ENCODE data around the gene CSAD. TPM values are rescaled to one million over a fixed set of nuclear protein-coding genes. Genes with fewer than 3 reads are reported as not detected.
A peak's percentile ranks its signal among the peaks of the same experiment; 100 is the strongest.

The CSAD gene
- total RNA-seq, 1 donor from 2014 or later, result 30.7 TPM

DNA sequence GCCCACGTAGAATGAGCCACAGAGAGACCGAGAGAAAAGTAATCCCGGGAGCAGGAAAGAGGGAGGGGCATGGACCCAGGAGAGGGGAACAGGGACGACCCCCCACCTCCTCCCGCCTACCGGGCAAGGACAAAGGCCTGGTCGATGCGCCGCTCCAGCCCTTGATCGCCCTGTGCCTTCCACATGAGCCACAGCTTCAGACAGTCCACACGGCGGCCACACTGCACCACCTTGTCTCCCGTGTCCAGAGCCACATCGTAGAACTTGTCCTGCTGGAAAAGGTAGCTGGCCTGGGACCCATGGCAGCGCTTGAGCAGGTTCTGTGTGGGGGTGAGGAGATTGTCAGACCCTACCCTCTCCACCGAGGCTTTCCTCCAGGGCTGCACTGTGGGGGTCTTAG lies 20.7 kb downstream of the CSAD start:
- Histone ChIP-seq H3K27me3 (no peaks in the 10 kb centered on the region), H3K4me3 (no peak overlapping the region), H3K9me3 (no peaks in the 10 kb centered on the region), H3K27ac (peak overlapping the region; percentile 73 to 96), H3K36me3 (no peaks in the 10 kb centered on the region), H3K4me1 (peaks cover 13 to 26% of the 10 kb centered on the region in 2 donors)
- TF ChIP-seq, protein P1, sequence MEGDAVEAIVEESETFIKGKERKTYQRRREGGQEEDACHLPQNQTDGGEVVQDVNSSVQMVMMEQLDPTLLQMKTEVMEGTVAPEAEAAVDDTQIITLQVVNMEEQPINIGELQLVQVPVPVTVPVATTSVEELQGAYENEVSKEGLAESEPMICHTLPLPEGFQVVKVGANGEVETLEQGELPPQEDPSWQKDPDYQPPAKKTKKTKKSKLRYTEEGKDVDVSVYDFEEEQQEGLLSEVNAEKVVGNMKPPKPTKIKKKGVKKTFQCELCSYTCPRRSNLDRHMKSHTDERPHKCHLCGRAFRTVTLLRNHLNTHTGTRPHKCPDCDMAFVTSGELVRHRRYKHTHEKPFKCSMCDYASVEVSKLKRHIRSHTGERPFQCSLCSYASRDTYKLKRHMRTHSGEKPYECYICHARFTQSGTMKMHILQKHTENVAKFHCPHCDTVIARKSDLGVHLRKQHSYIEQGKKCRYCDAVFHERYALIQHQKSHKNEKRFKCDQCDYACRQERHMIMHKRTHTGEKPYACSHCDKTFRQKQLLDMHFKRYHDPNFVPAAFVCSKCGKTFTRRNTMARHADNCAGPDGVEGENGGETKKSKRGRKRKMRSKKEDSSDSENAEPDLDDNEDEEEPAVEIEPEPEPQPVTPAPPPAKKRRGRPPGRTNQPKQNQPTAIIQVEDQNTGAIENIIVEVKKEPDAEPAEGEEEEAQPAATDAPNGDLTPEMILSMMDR (IDR thresholded peaks at IDR 0.05), result no peak
- DNase-seq (ENCODE audit: low spot score in 2 of 2), result no peak
- intact Hi-C loops (cut with DNase I), result loop anchor here (1.0 to 5.0 kb wide), 5 partner anchors 30 to 127 kb away; partner anchors contain the start of gene IGFBP6

DNA sequence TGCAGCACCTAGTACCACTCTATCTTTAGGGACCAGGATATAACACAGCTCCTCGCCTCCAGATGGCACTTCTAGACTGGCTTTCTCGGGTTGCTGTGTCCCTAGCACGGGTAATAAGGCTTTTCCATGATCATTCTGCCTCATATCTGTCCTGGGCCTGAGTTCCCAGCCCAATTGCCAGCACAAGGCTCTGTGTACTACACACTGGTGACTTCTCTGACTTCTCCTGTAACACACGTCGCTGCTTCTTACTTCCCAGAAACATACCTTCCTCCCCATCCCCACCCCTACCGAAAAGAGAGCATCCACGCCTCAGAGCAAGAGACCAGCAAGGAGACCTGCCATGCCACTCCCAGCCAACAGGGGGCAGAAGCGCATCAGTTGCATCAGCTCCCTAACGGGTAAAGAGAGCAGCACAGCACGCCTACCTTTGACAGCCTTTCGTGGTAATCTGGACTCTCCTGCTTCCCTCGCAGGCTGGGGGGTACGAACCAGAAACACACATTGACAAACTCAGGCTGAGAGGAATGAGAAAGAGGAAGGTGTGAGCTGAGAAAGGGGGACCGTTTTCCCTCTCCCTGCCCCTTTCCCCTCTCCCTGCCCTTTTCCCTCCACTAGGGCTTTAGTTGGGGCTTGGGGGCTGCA lies 21.4 kb downstream of the CSAD start:
- intact Hi-C loops (cut with DNase I), result loop anchor here (1.0 to 5.0 kb wide), 5 partner anchors 31 to 128 kb away; partner anchors contain the start of gene IGFBP6

DNA sequence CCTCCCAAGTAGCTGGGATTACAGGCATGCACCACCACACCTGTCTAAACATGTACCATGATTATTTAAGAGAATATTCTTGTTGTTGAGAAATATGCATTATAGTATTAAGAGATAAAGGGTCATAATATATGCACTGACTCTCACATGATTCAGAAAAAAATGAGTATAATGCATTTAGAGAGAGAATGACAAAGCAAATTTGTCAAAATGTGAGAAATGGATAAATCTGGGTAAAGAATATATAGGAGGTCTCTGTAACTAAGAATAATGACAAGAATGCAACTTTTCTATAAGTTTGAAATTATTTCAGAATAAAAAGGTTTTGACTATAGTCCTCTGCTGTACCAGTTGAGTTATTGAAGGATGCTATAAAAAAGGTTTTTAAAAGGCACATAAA lies 28.3 kb downstream of the CSAD start:
- Histone ChIP-seq H3K27me3 (no peaks in the 10 kb centered on the region), H3K4me1 (peaks cover 5 to 28% of the 10 kb centered on the region in 2 donors), H3K9me3 (no peaks in the 10 kb centered on the region), H3K4me3 (no peak overlapping the region), H3K36me3 (no peaks in the 10 kb centered on the region), H3K27ac (peak overlapping the region in 1 of 2 donors; percentile 0)
- intact Hi-C loops (cut with DNase I), result no loop called here
- TF ChIP-seq, protein P1 (IDR thresholded peaks at IDR 0.05), result no peak
- no peak for DNase-seq (ENCODE audit: low spot score in 2 of 2)

More for the DNA sequence above, 21.4 kb downstream of the CSAD start:
- Histone ChIP-seq H3K36me3 (no peaks in the 10 kb centered on the region), H3K27me3 (no peaks in the 10 kb centered on the region), H3K4me3 (no peak overlapping the region), H3K4me1 (peaks cover 13 to 33% of the 10 kb centered on the region in 2 donors), H3K27ac (peak overlapping the region; percentile 73 to 96), H3K9me3 (no peaks in the 10 kb centered on the region)
- peak; percentile 33 to 95 for DNase-seq (ENCODE audit: low spot score in 2 of 2)
- TF ChIP-seq, protein P1 (IDR thresholded peaks at IDR 0.05), result peak; percentile 95 to 99 (median 98)

DNA sequence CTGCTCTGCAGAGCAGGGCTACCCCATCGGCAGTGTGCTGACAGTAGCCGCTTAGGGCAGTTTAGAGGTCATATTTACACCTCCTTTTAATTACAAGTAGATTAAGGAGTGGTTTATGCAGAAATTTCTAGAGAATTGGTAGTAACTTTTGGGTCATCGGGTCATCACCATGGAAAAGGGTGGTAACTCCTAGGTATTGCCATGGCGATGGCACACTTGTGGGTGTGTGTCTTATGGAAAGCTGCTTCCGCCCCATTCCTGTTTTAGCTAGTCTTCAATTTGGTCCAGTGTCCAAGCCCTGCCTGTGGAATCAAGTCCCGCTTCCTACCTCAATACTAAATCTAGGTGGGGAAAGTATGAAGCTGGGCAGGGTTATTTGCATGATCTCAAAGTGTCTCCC lies 29.7 kb downstream of the CSAD start:
- intact Hi-C loops (cut with DNase I), result no loop called here
- no peak for DNase-seq (ENCODE audit: low spot score in 2 of 2)
- no peaks in the 10 kb centered on the region for H3K27me3 ChIP-seq

DNA sequence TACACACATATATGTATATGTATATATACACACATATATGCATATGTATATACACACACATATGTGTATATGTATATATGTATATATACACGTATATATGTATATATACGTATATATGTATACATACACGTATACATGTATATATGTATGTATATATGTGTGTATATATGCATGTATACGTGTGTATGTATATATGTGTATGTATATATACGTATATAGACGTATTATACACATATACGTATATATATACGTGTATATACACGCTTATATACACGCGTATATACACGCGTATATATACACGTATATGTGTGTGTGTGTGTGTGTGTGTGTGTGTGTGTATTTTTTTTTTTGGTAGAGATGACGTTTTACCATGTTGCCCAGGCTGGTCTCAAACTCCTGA lies 33.1 kb downstream of the CSAD start:
- intact Hi-C loops (cut with DNase I), result no loop called here
- no peak for DNase-seq (ENCODE audit: low spot score in 2 of 2)
- Histone ChIP-seq H3K4me3 (no peak overlapping the region), H3K27ac (no peak overlapping the region), H3K4me1 (peaks cover 0 to 5% of the 10 kb centered on the region in 2 donors), H3K27me3 (no peaks in the 10 kb centered on the region), H3K36me3 (no peaks in the 10 kb centered on the region), H3K9me3 (no peaks in the 10 kb centered on the region)
- TF ChIP-seq, protein P1 (IDR thresholded peaks at IDR 0.05), result no peak

More for the DNA sequence above, 29.7 kb downstream of the CSAD start:
- Histone ChIP-seq H3K4me1 (peaks cover 0 to 14% of the 10 kb centered on the region in 2 donors), H3K9me3 (no peaks in the 10 kb centered on the region), H3K27ac (no peak overlapping the region), H3K36me3 (no peaks in the 10 kb centered on the region), H3K4me3 (no peak overlapping the region)
- TF ChIP-seq, protein P1 (IDR thresholded peaks at IDR 0.05), result no peak

Data from ascending aorta (tissue), 2 donors.